ENCODE measurements around the gene ELMOD3.
A peak's percentile ranks its signal among the peaks of the same experiment; 100 is the strongest.
"Not testable (repeated sequence)": the region's sequence is repeated elsewhere in the genome, so short reads cannot be mapped to it uniquely, and the experiment has no call there.

ELMOD3 gene

GRCh38 chr2:85347599-85347998 lies 7.0 kb upstream of the ELMOD3 start:
- in situ Hi-C loops (cut with HindIII; ENCODE audit: low pct_ligation_motif_present, low sequenced_read_pairs), result no loop called here
- no peak for DNase-seq
- peaks cover 58% of the 10 kb centered on the region for H3K36me3 ChIP-seq (replicated peaks)
- TF ChIP-seq CTCF (IDR thresholded peaks at IDR 0.05; ENCODE audit: low read depth, low read length, missing control alignments), result no peak
- H3K27me3 ChIP-seq (replicated peaks), result no peaks in the 10 kb centered on the region
- no peak overlapping the region for H3K4me3 ChIP-seq (ENCODE audit: low read depth, low read length)
- no peak overlapping the region for H3K27ac ChIP-seq

GRCh38 chr2:85353876-85354285 lies 688 bp upstream of the ELMOD3 start:
- peaks cover 21% of the 10 kb centered on the region for H3K36me3 ChIP-seq (replicated peaks)
- H3K27ac ChIP-seq, result peak overlapping the region; percentile 29
- in situ Hi-C loops (cut with HindIII; ENCODE audit: low pct_ligation_motif_present, low sequenced_read_pairs), result no loop called here

GRCh38 chr2:85355073-85355410 lies 473 bp downstream of the ELMOD3 start:
- DNase-seq, result no peak
- no peak for TF ChIP-seq CTCF (IDR thresholded peaks at IDR 0.05; ENCODE audit: low read depth, low read length, missing control alignments)

More at GRCh38 chr2:85353876-85354285, 688 bp upstream of the ELMOD3 start:
- DNase-seq, result peak; percentile 12
- H3K4me3 ChIP-seq (ENCODE audit: low read depth, low read length), result peak overlapping the region; percentile 99
- TF ChIP-seq CTCF (IDR thresholded peaks at IDR 0.05; ENCODE audit: low read depth, low read length, missing control alignments), result no peak
- no peaks in the 10 kb centered on the region for H3K27me3 ChIP-seq (replicated peaks)

GRCh38 chr2:85355521-85355920 lies 952 bp downstream of the ELMOD3 start:
- DNase-seq, result no peak

More at GRCh38 chr2:85355073-85355410, 473 bp downstream of the ELMOD3 start:
- Histone ChIP-seq H3K27ac (peak overlapping the region; percentile 51), H3K4me3 (ENCODE audit: low read depth, low read length) (peak overlapping the region; percentile 99), H3K36me3 (replicated peaks) (peaks cover 11% of the 10 kb centered on the region), H3K27me3 (replicated peaks) (no peaks in the 10 kb centered on the region)
- in situ Hi-C loops (cut with HindIII; ENCODE audit: low pct_ligation_motif_present, low sequenced_read_pairs), result no loop called here

GRCh38 chr2:85356186-85356585 lies 1.6 kb downstream of the ELMOD3 start:
- in situ Hi-C loops (cut with HindIII; ENCODE audit: low pct_ligation_motif_present, low sequenced_read_pairs), result no loop called here
- no peak overlapping the region for H3K27ac ChIP-seq
- no peaks in the 10 kb centered on the region for H3K27me3 ChIP-seq (replicated peaks)
- no peaks in the 10 kb centered on the region for H3K36me3 ChIP-seq (replicated peaks)
- no peak for DNase-seq
- no peak for TF ChIP-seq CTCF (IDR thresholded peaks at IDR 0.05; ENCODE audit: low read depth, low read length, missing control alignments)
- no peak overlapping the region for H3K4me3 ChIP-seq (ENCODE audit: low read depth, low read length)

More at GRCh38 chr2:85355521-85355920, 952 bp downstream of the ELMOD3 start:
- Histone ChIP-seq H3K27ac (no peak overlapping the region), H3K4me3 (ENCODE audit: low read depth, low read length) (peak overlapping the region; percentile 99), H3K27me3 (replicated peaks) (no peaks in the 10 kb centered on the region), H3K36me3 (replicated peaks) (peaks cover 6% of the 10 kb centered on the region)
- in situ Hi-C loops (cut with HindIII; ENCODE audit: low pct_ligation_motif_present, low sequenced_read_pairs), result no loop called here
- TF ChIP-seq CTCF (IDR thresholded peaks at IDR 0.05; ENCODE audit: low read depth, low read length, missing control alignments), result no peak

- Histone ChIP-seq H3K27me3 (replicated peaks) (no peaks in the 10 kb centered on the region), H3K36me3 (replicated peaks) (peaks cover 2% of the 10 kb centered on the region), H3K27ac (no peak overlapping the region), H3K4me3 (ENCODE audit: low read depth, low read length) (no peak overlapping the region)
- no peak for TF ChIP-seq CTCF (IDR thresholded peaks at IDR 0.05; ENCODE audit: low read depth, low read length, missing control alignments)
- in situ Hi-C loops (cut with HindIII; ENCODE audit: low pct_ligation_motif_present, low sequenced_read_pairs), result no loop called here
- DNase-seq, result no peak
These were observed 3.2 kb downstream of the ELMOD3 start for GRCh38 chr2:85357736-85358135.

- DNase-seq; H3K27me3 ChIP-seq (replicated peaks); H3K4me3 ChIP-seq (ENCODE audit: low read depth, low read length); H3K27ac ChIP-seq; H3K36me3 ChIP-seq (replicated peaks); in situ Hi-C loops (cut with HindIII; ENCODE audit: low pct_ligation_motif_present, low sequenced_read_pairs): not testable (repeated sequence)
These were observed 8.3 kb downstream of the ELMOD3 start for GRCh38 chr2:85362653-85363387.
